ENCODE data around the gene TP53I11. TPM values are rescaled to one million over a fixed set of nuclear protein-coding genes. Genes with fewer than 3 reads are reported as not detected.
A peak's percentile ranks its signal among the peaks of the same experiment; 100 is the strongest.

The TP53I11 gene
- total and polyA plus RNA-seq, 2 donors (not counting 3 experiments of a cell fraction or from before 2014, with no cell fraction given) = 31.5 to 79.4 TPM

- no peak for TF ChIP-seq POLR2A (IDR thresholded peaks at IDR 0.05; ENCODE audit: low read depth, low read length)
- TF ChIP-seq MYC (IDR thresholded peaks at IDR 0.05; ENCODE audit: low read depth, low read length) = no peak
- no peak for TF ChIP-seq POLR2AphosphoS5 (IDR thresholded peaks at IDR 0.05; ENCODE audit: insufficient read depth, low read depth, low read length)
- Histone ChIP-seq H4K20me1 (replicated peaks; ENCODE audit: control insufficient read depth, extremely low read depth, insufficient read depth, low read length) (no peaks in the 10 kb centered on the region), H3K27ac (ENCODE audit: insufficient read depth, low read depth, low read length) (no peak overlapping the region), H2AFZ (ENCODE audit: low read depth, low read length) (no peak overlapping the region), H3K9me1 (replicated peaks; ENCODE audit: control insufficient read depth, extremely low read depth, insufficient read depth, low read length) (no peaks in the 10 kb centered on the region), H3K36me3 (ENCODE audit: control insufficient read depth in 2 of 2, extremely low read depth in 1 of 2, insufficient read depth in 2 of 2, low read length in 2 of 2) (no peaks in the 10 kb centered on the region), H3K4me3 (replicated peaks in 1 of 3; ENCODE audit: insufficient read depth in 1 of 3, low read depth in 1 of 3, low read length in 3 of 3) (no peak overlapping the region), H3K4me1 (ENCODE audit: control insufficient read depth, extremely low read depth, insufficient read depth, low read length) (peaks cover 4% of the 10 kb centered on the region), H3K79me2 (ENCODE audit: control insufficient read depth, insufficient read depth, low read length) (no peaks in the 10 kb centered on the region), H3K4me2 (ENCODE audit: insufficient read depth, low read length) (no peak overlapping the region), H3K9ac (replicated peaks; ENCODE audit: extremely low read depth, insufficient read depth, low read length) (no peak overlapping the region), H3K27me3 (ENCODE audit: control insufficient read depth in 2 of 2, insufficient read depth in 2 of 2, low read length in 2 of 2) (peaks cover 0 to 4% of the 10 kb centered on the region in 2 experiments), H3K9me3 (replicated peaks; ENCODE audit: control insufficient read depth, insufficient read depth, low read length) (no peaks in the 10 kb centered on the region)
- POLR2A ChIA-PET = no interaction called here
- CTCF ChIA-PET = interaction anchor here (1.2 kb wide), 1 partner anchor 31 kb away, joined by 3 read pairs; no protein-coding TSS in a partner anchor
- intact Hi-C loops (cut with micrococcal nuclease) = no loop called here
- no TSS peak for BruUV-seq (replicated peaks)
- DNase-seq (ENCODE audit: low read depth, low spot score) (no peak), FAIRE-seq (no peak)
- dilution Hi-C loops (cut with MboI; ENCODE audit: extremely low pct_ligation_motif_present, low sequenced_read_pairs) = no loop called here
These were observed 35.0 kb upstream of the TP53I11 start for GRCh38 chr11:44985721-44986120.

- CTCF ChIA-PET = no interaction called here
- dilution Hi-C loops (cut with MboI; ENCODE audit: extremely low pct_ligation_motif_present, low sequenced_read_pairs) = no loop called here
- Histone ChIP-seq H3K4me3 (replicated peaks in 1 of 3; ENCODE audit: insufficient read depth in 1 of 3, low read depth in 1 of 3, low read length in 3 of 3) (no peak overlapping the region), H3K27me3 (ENCODE audit: control insufficient read depth in 2 of 2, insufficient read depth in 2 of 2, low read length in 2 of 2) (peaks cover 0 to 4% of the 10 kb centered on the region in 2 experiments), H3K9me1 (replicated peaks; ENCODE audit: control insufficient read depth, extremely low read depth, insufficient read depth, low read length) (no peaks in the 10 kb centered on the region), H3K9me3 (replicated peaks; ENCODE audit: control insufficient read depth, insufficient read depth, low read length) (no peaks in the 10 kb centered on the region), H3K4me1 (ENCODE audit: control insufficient read depth, extremely low read depth, insufficient read depth, low read length) (peaks cover 23% of the 10 kb centered on the region), H3K4me2 (ENCODE audit: insufficient read depth, low read length) (no peak overlapping the region), H3K27ac (ENCODE audit: insufficient read depth, low read depth, low read length) (no peak overlapping the region), H4K20me1 (replicated peaks; ENCODE audit: control insufficient read depth, extremely low read depth, insufficient read depth, low read length) (no peaks in the 10 kb centered on the region), H3K79me2 (ENCODE audit: control insufficient read depth, insufficient read depth, low read length) (no peaks in the 10 kb centered on the region), H3K9ac (replicated peaks; ENCODE audit: extremely low read depth, insufficient read depth, low read length) (no peak overlapping the region), H2AFZ (ENCODE audit: low read depth, low read length) (no peak overlapping the region), H3K36me3 (ENCODE audit: control insufficient read depth in 2 of 2, extremely low read depth in 1 of 2, insufficient read depth in 2 of 2, low read length in 2 of 2) (no peaks in the 10 kb centered on the region)
- DNase-seq (ENCODE audit: low read depth, low spot score) (peak; percentile 4), FAIRE-seq (no peak)
- no peak for TF ChIP-seq FOS (IDR thresholded peaks at IDR 0.05; ENCODE audit: borderline replicate concordance, insufficient read depth, low read length)
- no peak for TF ChIP-seq POLR2A (IDR thresholded peaks at IDR 0.05; ENCODE audit: low read depth, low read length)
- intact Hi-C loops (cut with micrococcal nuclease) = loop anchor here (5.0 kb wide), 1 partner anchor 46 kb away; no protein-coding TSS in a partner anchor
- POLR2A ChIA-PET = no interaction called here
- BruUV-seq (replicated peaks) = no TSS peak
These were observed 33.1 kb upstream of the TP53I11 start for GRCh38 chr11:44983786-44984185.

Measured in endothelial cell of umbilical vein (primary cell).